GM21381 (cell line): ENCODE results near the gene COL6A2.
"Not testable (repeated sequence)": the region's sequence is repeated elsewhere in the genome, so short reads cannot be mapped to it uniquely, and the experiment has no call there.

Experiments
- ATAC-seq: cut with Tn5 transposase; IDR thresholded peaks from one replicate; pipeline ENCODE4 v1.9.1; 2021; ENCODE audit warnings: mild to moderate bottlenecking, moderate library complexity; ENCODE audit not compliant: unreplicated experiment

The COL6A2 gene

GRCh38 chr21:46078322-46078977, 19.5 kb upstream of the COL6A2 start:
- ATAC-seq = no peak

GRCh38 chr21:46078978-46079351, 18.9 kb upstream of the COL6A2 start:
- ATAC-seq = no peak

GRCh38 chr21:46079352-46080170, 18.4 kb upstream of the COL6A2 start:
- no peak for ATAC-seq

- ATAC-seq = no peak
Observed at GRCh38 chr21:46080171-46081021, 17.5 kb upstream of the COL6A2 start.

GRCh38 chr21:46081022-46081861, 16.7 kb upstream of the COL6A2 start:
- no peak for ATAC-seq

GRCh38 chr21:46081862-46082712, 15.8 kb upstream of the COL6A2 start:
- no peak for ATAC-seq

GRCh38 chr21:46082713-46082962, 15.3 kb upstream of the COL6A2 start:
- ATAC-seq = no peak

- ATAC-seq = no peak
Observed at GRCh38 chr21:46082963-46083790, 14.7 kb upstream of the COL6A2 start.

GRCh38 chr21:46083791-46084561, 13.9 kb upstream of the COL6A2 start:
- no peak for ATAC-seq

- no peak for ATAC-seq
Observed at GRCh38 chr21:46084709-46085108, 13.2 kb upstream of the COL6A2 start.

GRCh38 chr21:46085259-46085658, 12.7 kb upstream of the COL6A2 start:
- not testable (repeated sequence) for ATAC-seq

- ATAC-seq = no peak
Observed at GRCh38 chr21:46087641-46088040, 10.3 kb upstream of the COL6A2 start.

GRCh38 chr21:46088189-46088588, 9.7 kb upstream of the COL6A2 start:
- ATAC-seq = no peak

- no peak for ATAC-seq
Observed at GRCh38 chr21:46089285-46089684, 8.6 kb upstream of the COL6A2 start.

GRCh38 chr21:46091118-46091517, 6.8 kb upstream of the COL6A2 start:
- no peak for ATAC-seq

- ATAC-seq = no peak
Observed at GRCh38 chr21:46091631-46092025, 6.3 kb upstream of the COL6A2 start.

GRCh38 chr21:46092026-46092764, 5.7 kb upstream of the COL6A2 start:
- ATAC-seq = no peak
